Tibial nerve (tissue), 3 donors: ENCODE data around the gene CAPN13.

Experiments
- CTCF ChIP-seq, 5 experiments: fragments of 200-600 bp in 3 of 5; fragments of 450-650 bp in 2 of 5; sonication (generic) in 3 of 5; IDR thresholded peaks; one replicate each; pipeline ENCODE4 v1.5.1; 2016 to 2019; ENCODE audit warnings: antibody characterized with exemption in 5 of 5, mild to moderate bottlenecking in 3 of 5, moderate library complexity in 2 of 5
- POLR2A ChIP-seq, 2 donors: fragments of 450-650 bp; IDR thresholded peaks; one replicate each; pipeline ENCODE4 v1.6.1; 2017; ENCODE audit warnings: antibody characterized with exemption in 2 of 2, mild to moderate bottlenecking in 2 of 2, moderate library complexity in 2 of 2

GRCh38 chr2:30721668-30722647 is 85.3 kb downstream of the CAPN13 start:
- TF ChIP-seq CTCF (IDR thresholded peaks at IDR 0.05) (no peak), POLR2A (IDR thresholded peaks at IDR 0.05) (no peak)
